Measurements from ENCODE around the gene IARS1. TPM values are rescaled to one million over a fixed set of nuclear protein-coding genes. Genes with fewer than 3 reads are reported as not detected.

The IARS1 gene
- total and polyA plus RNA-seq, 4 donors: 21.6 to 120 (median 82.0) TPM

DNA sequence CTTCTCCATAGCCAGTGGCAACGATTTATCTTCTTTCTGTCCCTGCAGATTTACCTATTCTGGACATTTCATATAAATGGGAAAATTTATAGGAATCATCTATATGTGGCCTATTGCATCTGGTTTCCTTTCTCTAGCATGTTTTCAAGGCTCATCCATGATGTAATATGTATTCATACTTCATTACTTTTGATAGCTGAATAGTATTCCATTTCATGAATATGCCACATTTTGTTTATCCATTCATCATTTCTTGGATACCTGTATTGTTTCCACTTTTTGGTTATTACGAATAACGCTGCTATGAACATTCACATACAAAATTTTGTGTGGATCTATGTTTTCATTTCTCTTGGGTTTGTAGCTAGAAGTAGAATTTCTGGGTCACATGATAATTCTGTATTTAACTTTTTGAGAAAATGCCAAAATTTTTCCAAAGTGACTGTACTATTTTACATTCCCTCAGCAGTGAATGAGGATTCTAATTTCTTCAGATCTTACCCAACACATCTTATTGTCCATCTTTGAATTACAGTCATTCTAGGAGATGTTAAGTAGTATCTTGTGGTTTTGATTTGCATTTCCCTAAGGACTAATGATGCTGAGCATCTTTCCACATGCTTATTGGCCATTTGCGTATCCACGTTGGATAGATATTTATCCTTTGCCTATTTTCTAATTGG, 3.6 kb downstream of the IARS1 start:
- H3K4me1 ChIP-seq (ENCODE audit: control insufficient read depth in 5 of 5, insufficient read depth in 5 of 5, low read length in 5 of 5): peaks cover 6 to 20% (median 10%) of the 10 kb centered on the region in 5 donors
- no peaks in the 10 kb centered on the region for H3K9me3 ChIP-seq (ENCODE audit: control insufficient read depth in 4 of 4, insufficient read depth in 3 of 4, low read length in 3 of 4)
- H3K27me3 ChIP-seq (ENCODE audit: control insufficient read depth in 3 of 3, insufficient read depth in 3 of 3, low read length in 2 of 3): no peaks in the 10 kb centered on the region
- ATAC-seq (ENCODE audit: insufficient read depth, low FRiP score): no peak
- H3K4me3 ChIP-seq: no peak overlapping the region
- TF ChIP-seq, protein P1, sequence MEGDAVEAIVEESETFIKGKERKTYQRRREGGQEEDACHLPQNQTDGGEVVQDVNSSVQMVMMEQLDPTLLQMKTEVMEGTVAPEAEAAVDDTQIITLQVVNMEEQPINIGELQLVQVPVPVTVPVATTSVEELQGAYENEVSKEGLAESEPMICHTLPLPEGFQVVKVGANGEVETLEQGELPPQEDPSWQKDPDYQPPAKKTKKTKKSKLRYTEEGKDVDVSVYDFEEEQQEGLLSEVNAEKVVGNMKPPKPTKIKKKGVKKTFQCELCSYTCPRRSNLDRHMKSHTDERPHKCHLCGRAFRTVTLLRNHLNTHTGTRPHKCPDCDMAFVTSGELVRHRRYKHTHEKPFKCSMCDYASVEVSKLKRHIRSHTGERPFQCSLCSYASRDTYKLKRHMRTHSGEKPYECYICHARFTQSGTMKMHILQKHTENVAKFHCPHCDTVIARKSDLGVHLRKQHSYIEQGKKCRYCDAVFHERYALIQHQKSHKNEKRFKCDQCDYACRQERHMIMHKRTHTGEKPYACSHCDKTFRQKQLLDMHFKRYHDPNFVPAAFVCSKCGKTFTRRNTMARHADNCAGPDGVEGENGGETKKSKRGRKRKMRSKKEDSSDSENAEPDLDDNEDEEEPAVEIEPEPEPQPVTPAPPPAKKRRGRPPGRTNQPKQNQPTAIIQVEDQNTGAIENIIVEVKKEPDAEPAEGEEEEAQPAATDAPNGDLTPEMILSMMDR (IDR thresholded peaks at IDR 0.05; ENCODE audit: control extremely low read depth, extremely low read depth): no peak
- WGBS, 2 donors: 85 to 95% methylated on average over 5 of the region's 5 CpGs
- H3K9ac ChIP-seq (ENCODE audit: insufficient read depth in 1 of 2, low read length in 2 of 2): no peak overlapping the region
- no peak overlapping the region for H3K27ac ChIP-seq (ENCODE audit: low read depth in 1 of 2, low read length in 1 of 2)
- no peak for DNase-seq
- peaks cover 0 to 23% (median 6%) of the 10 kb centered on the region in 4 donors for H3K36me3 ChIP-seq (ENCODE audit: control insufficient read depth in 4 of 4, insufficient read depth in 4 of 4, low read length in 4 of 4)

DNA sequence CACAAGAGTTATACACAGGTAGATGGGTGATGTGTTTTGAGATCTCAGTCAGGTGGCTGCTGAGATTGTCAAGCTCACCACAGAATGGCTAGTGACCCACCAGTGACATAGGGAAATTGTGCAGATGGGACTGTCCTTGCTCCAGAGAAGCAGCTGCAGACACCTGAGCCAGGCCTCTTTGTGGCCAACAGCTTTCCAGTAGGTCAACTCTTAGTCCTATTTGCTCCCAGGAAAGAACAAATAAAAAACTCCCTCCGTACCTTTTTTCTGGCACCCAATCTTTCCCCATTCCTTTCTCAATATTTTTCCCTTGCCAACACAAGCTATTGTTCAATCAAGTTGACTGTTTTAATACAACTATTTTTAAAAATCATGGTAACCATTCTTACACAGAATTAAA, 14.2 kb downstream of the IARS1 start:
- 94 to 97% methylated on average over 1 of the region's 1 CpG for WGBS, 2 donors
- Histone ChIP-seq H3K27ac (ENCODE audit: low read depth in 1 of 2, low read length in 1 of 2) (no peak overlapping the region), H3K27me3 (ENCODE audit: control insufficient read depth in 3 of 3, insufficient read depth in 3 of 3, low read length in 2 of 3) (no peaks in the 10 kb centered on the region), H3K4me3 (no peak overlapping the region), H3K9ac (ENCODE audit: insufficient read depth in 1 of 2, low read length in 2 of 2) (no peak overlapping the region), H3K36me3 (ENCODE audit: control insufficient read depth in 4 of 4, insufficient read depth in 4 of 4, low read length in 4 of 4) (peaks cover 34 to 57% (median 41%) of the 10 kb centered on the region in 4 donors), H3K9me3 (ENCODE audit: control insufficient read depth in 4 of 4, insufficient read depth in 3 of 4, low read length in 3 of 4) (no peaks in the 10 kb centered on the region), H3K4me1 (ENCODE audit: control insufficient read depth in 5 of 5, insufficient read depth in 5 of 5, low read length in 5 of 5) (no peaks in the 10 kb centered on the region)
- TF ChIP-seq, protein P1 (IDR thresholded peaks at IDR 0.05; ENCODE audit: control extremely low read depth, extremely low read depth): no peak
- DNase-seq: no peak
- ATAC-seq (ENCODE audit: insufficient read depth, low FRiP score): no peak

DNA sequence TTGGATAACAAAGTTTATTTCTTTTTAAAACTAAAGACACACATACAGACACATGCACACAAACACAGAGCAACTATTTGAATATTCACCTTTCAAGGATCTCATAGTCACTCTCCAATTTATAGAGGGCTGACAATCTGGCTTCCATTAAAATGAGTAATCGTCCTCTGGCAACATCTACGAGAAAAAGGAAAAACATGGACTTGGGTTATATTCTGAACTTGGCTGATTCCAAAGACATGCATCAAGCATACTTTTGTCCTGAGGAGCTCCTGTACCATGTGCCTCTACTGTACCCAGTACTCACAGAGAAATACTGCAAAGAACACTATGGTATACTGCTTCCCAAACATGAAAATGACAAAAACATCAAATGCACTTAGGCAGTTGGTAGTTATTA, 15.4 kb downstream of the IARS1 start:
- Histone ChIP-seq H3K4me1 (ENCODE audit: control insufficient read depth in 5 of 5, insufficient read depth in 5 of 5, low read length in 5 of 5) (no peaks in the 10 kb centered on the region), H3K4me3 (no peak overlapping the region), H3K9ac (ENCODE audit: insufficient read depth in 1 of 2, low read length in 2 of 2) (no peak overlapping the region), H3K36me3 (ENCODE audit: control insufficient read depth in 4 of 4, insufficient read depth in 4 of 4, low read length in 4 of 4) (peaks cover 39 to 60% (median 49%) of the 10 kb centered on the region in 4 donors), H3K27ac (ENCODE audit: low read depth in 1 of 2, low read length in 1 of 2) (no peak overlapping the region), H3K27me3 (ENCODE audit: control insufficient read depth in 3 of 3, insufficient read depth in 3 of 3, low read length in 2 of 3) (no peaks in the 10 kb centered on the region), H3K9me3 (ENCODE audit: control insufficient read depth in 4 of 4, insufficient read depth in 3 of 4, low read length in 3 of 4) (no peaks in the 10 kb centered on the region)
- DNase-seq (no peak), ATAC-seq (ENCODE audit: insufficient read depth, low FRiP score) (no peak)
- WGBS, 2 donors: 90 to 91% methylated on average over 2 of the region's 2 CpGs
- TF ChIP-seq, protein P1 (IDR thresholded peaks at IDR 0.05; ENCODE audit: control extremely low read depth, extremely low read depth): no peak
